Calu3 (cell line): ENCODE data around the gene PKP3. TPM values are rescaled to one million over a fixed set of nuclear protein-coding genes. Genes with fewer than 3 reads are reported as not detected.
A peak's percentile ranks its signal among the peaks of the same experiment; 100 is the strongest.

Experiments used
- BruUV-seq: library from RNA; stranded (reverse); fragments of 400-500 nt; replicated peaks from 2 replicates; lab custom pipeline; 2021; lab: Mats Ljungman, UMichigan
- CTCF ChIA-PET: fragments of 300-600 bp; sonication (Branson Sonifier 250); formaldehyde crosslinking; loops from one replicate; lab custom pipeline; 2022; ENCODE audit warnings: antibody characterized with exemption; lab: Charles Lee
- DNase-seq: peaks from one replicate; pipeline ENCODE4 v3.0.0; 2022
- H3K27ac Mint-ChIP-seq: one replicate; pipeline ENCODE4 v1.8.0; 2022; ENCODE audit warnings: mixed read lengths; ENCODE audit not compliant: unreplicated experiment
- H3K27me3 Mint-ChIP-seq: one replicate; pipeline ENCODE4 v1.8.0; 2022; ENCODE audit warnings: mixed read lengths; ENCODE audit not compliant: unreplicated experiment
- H3K36me3 Mint-ChIP-seq: one replicate; pipeline ENCODE4 v1.8.0; 2022; ENCODE audit warnings: mild to moderate bottlenecking, moderate library complexity, mixed read lengths; ENCODE audit not compliant: insufficient read depth, unreplicated experiment
- H3K4me1 Mint-ChIP-seq: one replicate; pipeline ENCODE4 v1.8.0; 2022; ENCODE audit warnings: mild to moderate bottlenecking, low read depth, mixed read lengths; ENCODE audit not compliant: unreplicated experiment
- H3K4me3 Mint-ChIP-seq: one replicate; pipeline ENCODE4 v1.8.0; 2022; ENCODE audit warnings: mild to moderate bottlenecking, low read depth, moderate library complexity, mixed read lengths; ENCODE audit not compliant: unreplicated experiment
- H3K9me3 Mint-ChIP-seq: one replicate; pipeline ENCODE4 v1.8.0; 2022; ENCODE audit warnings: low read depth, mixed read lengths; ENCODE audit not compliant: unreplicated experiment
- CTCF ChIP-seq: fragments of 200-600 bp; IDR thresholded peaks from one replicate; pipeline ENCODE4 v1.8.0; 2022; ENCODE audit warnings: antibody characterized with exemption; ENCODE audit not compliant: unreplicated experiment
- intact Hi-C: fragments of 100-400 bp; cut with micrococcal nuclease; formaldehyde crosslinking; loops from one replicate; pipeline ENCODE4 v1.10.0; 2022; ENCODE audit not compliant: unreplicated experiment
- total RNA-seq: library from RNA; stranded (reverse); gene quantifications from 2 replicates; pipeline ENCODE4 v1.2.3, GENCODE V29; 2022

Gene PKP3
- total RNA-seq, 1 experiment from 2014 or later = 128 TPM

GRCh38 chr11:367956-368413, 26.0 kb upstream of the PKP3 start:
- peaks cover 8% of the 10 kb centered on the region for H3K4me1 Mint-ChIP-seq
- no peak overlapping the region for H3K27ac Mint-ChIP-seq
- peaks cover 18% of the 10 kb centered on the region for H3K36me3 Mint-ChIP-seq
- no peak for TF ChIP-seq CTCF
- no TSS peak for BruUV-seq
- no peaks in the 10 kb centered on the region for H3K9me3 Mint-ChIP-seq
- CTCF ChIA-PET = no interaction called here
- no peak for DNase-seq
- peaks cover 66% of the 10 kb centered on the region for H3K27me3 Mint-ChIP-seq
- H3K4me3 Mint-ChIP-seq = peak overlapping the region; percentile 45
- intact Hi-C loops = no loop called here

GRCh38 chr11:368414-369335, 25.3 kb upstream of the PKP3 start:
- peak; percentile 31 for DNase-seq
- intact Hi-C loops = no loop called here
- Mint-ChIP-seq H3K27me3 (peaks cover 71% of the 10 kb centered on the region), H3K4me1 (peaks cover 8% of the 10 kb centered on the region), H3K9me3 (no peaks in the 10 kb centered on the region), H3K36me3 (peaks cover 18% of the 10 kb centered on the region), H3K4me3 (peak overlapping the region; percentile 45), H3K27ac (peak overlapping the region; percentile 62)
- no peak for TF ChIP-seq CTCF
- CTCF ChIA-PET = no interaction called here
- BruUV-seq = no TSS peak

- DNase-seq = no peak
- peak within 1 kb of the TSS; percentile 62 for H3K27ac Mint-ChIP-seq
- no peaks in the 10 kb centered on the region for H3K9me3 Mint-ChIP-seq
- BruUV-seq = no TSS peak
- TF ChIP-seq CTCF = no peak
- intact Hi-C loops = no loop called here
- H3K4me3 Mint-ChIP-seq = peak within 1 kb of the TSS; percentile 45
- CTCF ChIA-PET = no interaction called here
- peaks cover 13% of the 10 kb centered on the region for H3K4me1 Mint-ChIP-seq
- peaks cover 76% of the 10 kb centered on the region for H3K27me3 Mint-ChIP-seq
- peaks cover 16% of the 10 kb centered on the region for H3K36me3 Mint-ChIP-seq
Observed at GRCh38 chr11:369336-370018, 24.5 kb upstream of the PKP3 start, which contains the start of gene B4GALNT4. Gene B4GALNT4 (plus strand): TSS chr11:369499. CDS start chr11:369804, 305 bp downstream.

GRCh38 chr11:370070-370941, 23.7 kb upstream of the PKP3 start:
- Mint-ChIP-seq H3K27ac (no peak overlapping the region), H3K9me3 (no peaks in the 10 kb centered on the region), H3K27me3 (peaks cover 76% of the 10 kb centered on the region), H3K4me3 (no peak overlapping the region), H3K4me1 (peaks cover 9% of the 10 kb centered on the region), H3K36me3 (peaks cover 13% of the 10 kb centered on the region)
- no TSS peak for BruUV-seq
- TF ChIP-seq CTCF = no peak
- CTCF ChIA-PET = no interaction called here
- DNase-seq = no peak
- intact Hi-C loops = no loop called here
